IPS-20b (cell line): ENCODE measurements around the gene BICD2.

Experiments used
- H3K27ac ChIP-seq: one replicate; pipeline ENCODE4 v1.5.1; 2013; ENCODE audit warnings: low read length
- H3K27me3 ChIP-seq: 2 replicates; pipeline ENCODE4 v1.6.1; 2013; ENCODE audit warnings: mild to moderate bottlenecking, low read length, inconsistent platforms; ENCODE audit not compliant: insufficient read depth
- H3K36me3 ChIP-seq: 2 replicates; pipeline ENCODE4 v1.6.1; 2013; ENCODE audit warnings: low read depth, mild to moderate bottlenecking, inconsistent platforms, low read length, moderate library complexity; ENCODE audit not compliant: insufficient read depth
- H3K4me1 ChIP-seq: 2 replicates; pipeline ENCODE4 v1.6.1; 2013; ENCODE audit warnings: mild to moderate bottlenecking, control low read depth, inconsistent platforms, low read length, moderate library complexity; ENCODE audit not compliant: insufficient read depth
- H3K4me3 ChIP-seq: 2 replicates; pipeline ENCODE4 v1.5.1; 2013; ENCODE audit warnings: mild to moderate bottlenecking, low read length, inconsistent platforms
- H3K9ac ChIP-seq: 2 replicates; pipeline ENCODE4 v1.6.1; 2013; ENCODE audit warnings: low read depth, mild to moderate bottlenecking, inconsistent platforms, low read length, moderate library complexity
- H3K9me3 ChIP-seq: 2 replicates; pipeline ENCODE4 v1.6.1; 2013; ENCODE audit warnings: mild to moderate bottlenecking, low read depth, low read length, inconsistent platforms; ENCODE audit not compliant: insufficient read depth

Gene BICD2

GRCh38 chr9:92759446-92759845 lies 5.2 kb downstream of the BICD2 start:
- no peak overlapping the region for H3K27ac ChIP-seq
- peaks cover 21% of the 10 kb centered on the region for H3K4me1 ChIP-seq
- H3K9ac ChIP-seq = no peak overlapping the region
- H3K9me3 ChIP-seq = no peaks in the 10 kb centered on the region
- H3K36me3 ChIP-seq = no peaks in the 10 kb centered on the region
- no peaks in the 10 kb centered on the region for H3K27me3 ChIP-seq
- no peak overlapping the region for H3K4me3 ChIP-seq

- Histone ChIP-seq H3K36me3 (no peaks in the 10 kb centered on the region), H3K27me3 (no peaks in the 10 kb centered on the region), H3K9ac (no peak overlapping the region), H3K4me1 (peaks cover 11% of the 10 kb centered on the region), H3K4me3 (no peak overlapping the region), H3K27ac (no peak overlapping the region), H3K9me3 (no peaks in the 10 kb centered on the region)
These were observed 7.8 kb downstream of the BICD2 start for GRCh38 chr9:92756792-92757191.

GRCh38 chr9:92754091-92754745 lies 10.4 kb downstream of the BICD2 start:
- H3K9me3 ChIP-seq = no peaks in the 10 kb centered on the region
- H3K27ac ChIP-seq = no peak overlapping the region

GRCh38 chr9:92752812-92753404 lies 11.7 kb downstream of the BICD2 start:
- no peaks in the 10 kb centered on the region for H3K27me3 ChIP-seq
- no peaks in the 10 kb centered on the region for H3K9me3 ChIP-seq
- peaks cover 11% of the 10 kb centered on the region for H3K4me1 ChIP-seq
- H3K4me3 ChIP-seq = no peak overlapping the region
- no peaks in the 10 kb centered on the region for H3K36me3 ChIP-seq
- H3K9ac ChIP-seq = no peak overlapping the region
- H3K27ac ChIP-seq = no peak overlapping the region

More at GRCh38 chr9:92754091-92754745, 10.4 kb downstream of the BICD2 start:
- Histone ChIP-seq H3K9ac (no peak overlapping the region), H3K4me1 (peaks cover 11% of the 10 kb centered on the region), H3K27me3 (no peaks in the 10 kb centered on the region), H3K36me3 (no peaks in the 10 kb centered on the region), H3K4me3 (no peak overlapping the region)

DNA sequence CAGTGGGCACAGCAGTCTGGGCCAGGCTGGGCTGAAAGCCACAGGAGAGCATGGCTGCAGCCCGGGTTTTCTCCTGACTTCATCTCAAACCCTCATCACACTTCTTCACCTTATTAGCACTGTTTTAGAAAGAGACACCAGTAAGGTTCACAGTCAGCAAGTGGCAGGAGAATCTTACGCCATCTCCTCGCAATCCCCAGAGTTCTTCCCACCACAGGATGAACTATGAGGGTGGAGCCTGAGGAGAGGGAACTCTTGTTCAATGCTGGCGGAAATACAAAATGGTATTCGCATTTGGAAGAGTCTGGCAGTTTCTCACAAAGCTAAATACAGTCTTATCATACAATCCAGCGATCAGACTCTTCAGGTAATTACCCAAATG lies 14.7 kb downstream of the BICD2 start:
- Histone ChIP-seq H3K4me3 (no peak overlapping the region), H3K9me3 (no peaks in the 10 kb centered on the region), H3K27ac (no peak overlapping the region), H3K9ac (no peak overlapping the region), H3K27me3 (no peaks in the 10 kb centered on the region), H3K4me1 (peaks cover 13% of the 10 kb centered on the region), H3K36me3 (no peaks in the 10 kb centered on the region)

DNA sequence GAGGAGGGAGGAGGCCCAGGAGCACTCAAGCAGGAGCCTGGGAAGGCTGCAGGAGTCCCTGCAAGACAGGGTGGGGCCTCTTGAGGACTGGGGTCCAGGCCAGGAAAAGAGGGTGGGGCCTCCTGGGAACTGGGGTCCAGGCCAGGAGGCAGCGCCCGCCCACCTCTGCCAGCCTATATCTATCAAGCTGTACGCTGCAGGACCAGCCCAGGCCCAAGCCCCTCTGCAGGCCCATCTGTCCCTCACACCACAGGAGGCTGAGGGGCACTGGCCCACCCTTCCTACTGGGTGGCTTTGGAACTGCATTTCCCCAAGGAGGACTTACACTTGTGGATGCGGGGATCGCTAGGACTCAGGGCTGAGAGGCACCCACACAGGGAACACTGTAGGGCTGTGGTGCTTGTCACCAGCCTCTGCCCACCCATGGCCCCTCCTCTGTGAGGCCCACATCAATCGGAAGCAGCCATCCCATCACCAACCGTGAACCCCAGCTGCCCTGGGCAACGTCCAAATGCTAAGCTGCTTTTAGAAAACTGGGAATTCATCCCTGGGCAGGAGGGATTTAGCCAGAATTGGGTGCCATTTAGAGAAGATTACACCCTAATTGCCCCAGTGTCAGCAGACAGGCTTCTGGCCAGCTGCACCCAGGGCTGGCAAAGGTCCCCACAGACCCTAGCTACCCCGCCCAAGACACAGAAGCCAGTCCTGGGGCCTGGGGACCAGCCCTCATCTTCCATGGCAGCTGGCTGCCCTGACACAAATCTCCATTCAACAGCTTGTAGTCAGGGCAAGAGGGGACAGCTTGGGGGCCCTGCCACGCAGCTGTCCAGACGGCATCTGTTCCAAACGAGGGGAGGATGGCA lies 15.3 kb downstream of the BICD2 start:
- Histone ChIP-seq H3K9ac (no peak overlapping the region), H3K27ac (no peak overlapping the region)

GRCh38 chr9:92748233-92748497 lies 16.5 kb downstream of the BICD2 start:
- H3K4me3 ChIP-seq = no peak overlapping the region
- no peaks in the 10 kb centered on the region for H3K36me3 ChIP-seq
- H3K9me3 ChIP-seq = no peaks in the 10 kb centered on the region
- no peak overlapping the region for H3K9ac ChIP-seq
- H3K4me1 ChIP-seq = peaks cover 8% of the 10 kb centered on the region; the same call in 1 of the 2 replicates
- H3K27ac ChIP-seq = no peak overlapping the region
- no peaks in the 10 kb centered on the region for H3K27me3 ChIP-seq

More for the DNA sequence above, 15.3 kb downstream of the BICD2 start:
- H3K9me3 ChIP-seq = no peaks in the 10 kb centered on the region
- H3K27me3 ChIP-seq = no peaks in the 10 kb centered on the region
- H3K36me3 ChIP-seq = no peaks in the 10 kb centered on the region
- H3K4me1 ChIP-seq = peaks cover 11% of the 10 kb centered on the region
- no peak overlapping the region for H3K4me3 ChIP-seq

- no peaks in the 10 kb centered on the region for H3K27me3 ChIP-seq
- no peaks in the 10 kb centered on the region for H3K9me3 ChIP-seq
- no peak overlapping the region for H3K4me3 ChIP-seq
- H3K36me3 ChIP-seq = no peaks in the 10 kb centered on the region
- H3K27ac ChIP-seq = no peak overlapping the region
- H3K4me1 ChIP-seq = peaks cover 8% of the 10 kb centered on the region; the same call in 1 of the 2 replicates
- no peak overlapping the region for H3K9ac ChIP-seq
These were observed 17.0 kb downstream of the BICD2 start for GRCh38 chr9:92747459-92748232.

DNA sequence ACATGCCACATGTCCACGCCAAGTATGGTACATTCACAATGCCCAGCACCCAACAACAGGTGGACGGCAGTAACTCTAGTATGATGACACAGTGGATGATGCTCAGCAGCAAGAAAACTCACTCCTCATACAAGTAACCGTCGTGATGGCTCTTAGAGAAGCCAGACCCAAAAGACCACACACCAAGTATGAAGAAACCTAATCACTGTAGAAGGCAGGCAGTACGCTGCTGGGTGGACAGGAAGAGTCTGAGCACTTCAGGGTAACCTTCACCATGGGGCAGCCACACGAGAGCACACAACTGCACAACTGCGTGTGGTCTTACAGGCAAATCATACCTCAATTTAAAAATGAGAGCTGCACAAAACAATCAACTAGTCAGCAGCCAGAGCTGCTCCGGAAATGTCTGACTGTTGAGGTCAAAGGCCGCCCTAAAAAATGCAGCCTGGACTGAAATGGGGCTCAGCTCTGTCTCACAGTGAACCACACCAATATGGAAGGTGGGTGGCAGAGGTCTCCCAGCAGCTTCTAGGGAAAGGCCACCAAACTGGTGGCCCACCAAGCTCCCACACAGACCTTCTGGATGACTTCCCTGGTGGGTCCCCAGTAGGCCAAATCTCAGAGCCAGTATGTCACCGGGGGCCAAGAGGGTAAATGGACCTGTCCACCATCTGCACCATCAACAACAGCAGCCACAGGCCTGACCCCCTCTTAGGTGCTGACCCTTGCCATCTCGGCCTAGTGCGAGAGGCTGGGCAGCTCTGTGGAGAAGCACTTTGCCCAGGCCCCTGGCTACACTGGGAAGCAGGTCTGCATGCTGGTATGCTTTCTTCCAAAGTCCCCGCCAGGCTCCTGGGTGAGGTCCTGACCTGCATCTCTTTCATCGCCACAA lies 17.8 kb downstream of the BICD2 start:
- Histone ChIP-seq H3K9me3 (no peaks in the 10 kb centered on the region), H3K27me3 (no peaks in the 10 kb centered on the region), H3K27ac (no peak overlapping the region), H3K4me1 (peaks cover 8% of the 10 kb centered on the region; the same call in 1 of the 2 replicates), H3K9ac (no peak overlapping the region), H3K4me3 (no peak overlapping the region), H3K36me3 (no peaks in the 10 kb centered on the region)

DNA sequence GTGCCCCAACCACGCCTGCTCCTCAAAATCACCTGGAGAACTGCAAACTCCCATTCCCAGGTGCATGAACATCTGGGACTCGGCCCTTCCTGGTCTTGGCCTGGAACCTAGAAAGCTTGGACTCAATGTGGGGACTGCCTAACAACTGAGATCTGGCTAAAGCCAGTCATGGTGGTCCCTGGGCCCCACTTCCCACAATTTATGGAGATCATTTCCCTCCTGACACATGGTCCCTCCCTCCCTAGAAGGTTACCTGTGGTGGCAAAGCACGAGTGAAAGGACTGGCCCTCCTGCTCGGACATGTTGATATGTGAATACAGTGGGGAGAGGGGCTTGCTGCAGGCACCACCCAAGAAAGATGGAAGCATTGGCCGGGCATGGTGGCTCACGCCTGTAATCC lies 18.8 kb downstream of the BICD2 start:
- Histone ChIP-seq H3K4me1 (peaks cover 8% of the 10 kb centered on the region; the same call in 1 of the 2 replicates), H3K4me3 (no peak overlapping the region), H3K27ac (no peak overlapping the region), H3K9ac (no peak overlapping the region), H3K27me3 (no peaks in the 10 kb centered on the region), H3K36me3 (no peaks in the 10 kb centered on the region), H3K9me3 (no peaks in the 10 kb centered on the region)

DNA sequence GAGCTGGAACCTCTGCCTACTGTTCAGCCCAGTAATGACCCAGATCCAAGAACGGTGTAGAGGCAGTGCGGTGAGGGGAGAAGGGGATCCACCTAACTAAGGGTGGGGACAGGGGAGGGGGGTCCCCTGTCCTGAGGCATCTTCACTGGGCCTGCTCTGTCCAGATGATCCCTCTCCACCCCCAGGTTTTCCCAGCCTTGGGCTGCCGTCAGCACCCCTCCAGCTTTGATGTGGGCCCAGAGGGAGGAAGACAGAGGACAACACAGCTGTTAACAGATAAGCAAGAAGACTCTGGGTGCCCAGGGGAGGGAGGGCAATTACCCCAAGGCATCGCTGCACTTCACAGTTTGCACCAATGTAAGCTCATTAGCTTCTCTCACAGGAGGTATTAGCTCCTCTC lies 19.3 kb downstream of the BICD2 start:
- H3K36me3 ChIP-seq = no peaks in the 10 kb centered on the region
- H3K27ac ChIP-seq = no peak overlapping the region
- no peaks in the 10 kb centered on the region for H3K27me3 ChIP-seq
- no peak overlapping the region for H3K4me3 ChIP-seq
- H3K4me1 ChIP-seq = peaks cover 8% of the 10 kb centered on the region; the same call in 1 of the 2 replicates
- H3K9ac ChIP-seq = no peak overlapping the region
- no peaks in the 10 kb centered on the region for H3K9me3 ChIP-seq
